Duodenal mucosa (tissue), 2 donors: Measurements from ENCODE around the gene UBE4A.

Experiments used
- H3K27ac ChIP-seq: one replicate; pipeline ENCODE4 v1.7.0; 2013; ENCODE audit warnings: low read depth, low read length
- H3K27me3 ChIP-seq, 2 donors: one replicate each; pipeline ENCODE4 v1.7.0; 2013; ENCODE audit warnings: low read length in 2 of 2, control low read depth in 1 of 2; ENCODE audit not compliant: insufficient read depth in 2 of 2, control insufficient read depth in 1 of 2
- H3K36me3 ChIP-seq, 2 donors: one replicate each; pipeline ENCODE4 v1.7.0; 2013; ENCODE audit warnings: low read length in 2 of 2, control low read depth in 1 of 2; ENCODE audit not compliant: insufficient read depth in 2 of 2, control insufficient read depth in 1 of 2
- H3K4me1 ChIP-seq, 2 donors: one replicate each; pipeline ENCODE4 v1.7.0; 2013; ENCODE audit warnings: low read length in 2 of 2, control low read depth in 1 of 2; ENCODE audit not compliant: insufficient read depth in 2 of 2, control insufficient read depth in 1 of 2
- H3K4me3 ChIP-seq, 2 donors: one replicate each; pipeline ENCODE4 v1.7.0; 2013; ENCODE audit warnings: low read length in 2 of 2, low read depth in 1 of 2
- H3K9ac ChIP-seq, 2 donors: one replicate each; pipeline ENCODE4 v1.7.0; 2013; ENCODE audit warnings: low read length in 2 of 2, low read depth in 1 of 2
- H3K9me3 ChIP-seq, 2 donors: one replicate each; pipeline ENCODE4 v1.7.0; 2013; ENCODE audit warnings: low read length in 2 of 2, control low read depth in 1 of 2; ENCODE audit not compliant: control insufficient read depth in 1 of 2

UBE4A gene

DNA sequence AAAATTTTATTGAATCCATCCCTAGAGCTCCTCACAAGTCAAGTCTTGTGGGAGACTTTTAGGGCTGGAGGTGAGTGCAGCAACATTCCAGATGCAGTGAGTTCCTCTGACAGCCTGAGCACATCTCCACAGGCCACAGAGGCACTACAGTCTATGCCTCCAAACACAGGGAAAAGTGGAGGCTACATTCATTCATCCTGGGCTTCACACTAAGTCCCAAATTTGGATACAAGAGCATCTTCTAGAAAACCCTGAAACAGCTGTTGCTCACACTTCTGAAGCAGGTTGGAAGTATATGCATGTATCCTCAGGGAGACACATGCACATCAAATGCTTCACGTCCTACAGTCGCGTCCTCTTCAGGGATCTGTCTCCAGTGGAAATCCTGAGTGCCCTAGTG, 18.1 kb upstream of the UBE4A start:
- Histone ChIP-seq H3K27me3 (no peaks in the 10 kb centered on the region), H3K36me3 (no peaks in the 10 kb centered on the region), H3K27ac (no peak overlapping the region), H3K4me1 (no peaks in the 10 kb centered on the region), H3K4me3 (peak overlapping the region; percentile 36 to 53), H3K9me3 (no peaks in the 10 kb centered on the region), H3K9ac (peak overlapping the region in 1 of 2 donors; percentile 16)

DNA sequence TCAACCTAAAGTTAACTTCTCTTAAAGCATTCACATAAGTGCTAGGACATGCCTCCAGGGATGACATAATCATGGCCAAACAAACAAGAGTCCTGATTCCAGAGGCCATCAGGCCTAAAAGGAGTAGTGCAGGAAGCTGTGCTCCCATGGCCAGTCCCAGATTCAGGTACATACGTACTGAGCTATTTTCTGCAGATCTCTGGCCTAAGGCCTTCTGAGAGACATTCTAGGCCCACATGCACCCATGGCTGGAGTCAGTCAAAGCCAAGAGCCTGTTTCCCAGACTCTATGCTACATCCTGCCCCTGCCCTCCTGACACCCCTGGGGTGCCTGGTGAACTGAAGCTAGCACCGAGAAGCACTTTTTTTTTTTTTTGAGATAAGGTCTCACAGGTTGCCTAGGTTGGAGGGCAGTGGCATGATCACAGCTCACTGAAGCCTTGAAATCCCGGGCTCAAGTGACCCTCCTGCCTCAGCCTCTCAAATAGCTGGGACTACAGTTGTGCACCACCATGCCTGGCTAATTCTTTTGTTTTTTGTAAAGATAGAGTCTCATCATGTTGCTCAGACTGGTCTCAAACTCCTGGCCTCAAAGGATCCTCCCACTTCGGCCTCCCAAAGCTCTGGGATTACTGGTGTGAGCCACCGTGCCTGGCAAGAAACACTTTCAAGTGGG, 17.4 kb upstream of the UBE4A start:
- peak overlapping the region; percentile 34 for H3K27ac ChIP-seq
- H3K9ac ChIP-seq, result peak overlapping the region; percentile 16 to 26
- H3K36me3 ChIP-seq, result no peaks in the 10 kb centered on the region
- no peaks in the 10 kb centered on the region for H3K27me3 ChIP-seq
- H3K9me3 ChIP-seq, result no peaks in the 10 kb centered on the region
- peak overlapping the region; percentile 53 to 58 for H3K4me3 ChIP-seq
- no peaks in the 10 kb centered on the region for H3K4me1 ChIP-seq

DNA sequence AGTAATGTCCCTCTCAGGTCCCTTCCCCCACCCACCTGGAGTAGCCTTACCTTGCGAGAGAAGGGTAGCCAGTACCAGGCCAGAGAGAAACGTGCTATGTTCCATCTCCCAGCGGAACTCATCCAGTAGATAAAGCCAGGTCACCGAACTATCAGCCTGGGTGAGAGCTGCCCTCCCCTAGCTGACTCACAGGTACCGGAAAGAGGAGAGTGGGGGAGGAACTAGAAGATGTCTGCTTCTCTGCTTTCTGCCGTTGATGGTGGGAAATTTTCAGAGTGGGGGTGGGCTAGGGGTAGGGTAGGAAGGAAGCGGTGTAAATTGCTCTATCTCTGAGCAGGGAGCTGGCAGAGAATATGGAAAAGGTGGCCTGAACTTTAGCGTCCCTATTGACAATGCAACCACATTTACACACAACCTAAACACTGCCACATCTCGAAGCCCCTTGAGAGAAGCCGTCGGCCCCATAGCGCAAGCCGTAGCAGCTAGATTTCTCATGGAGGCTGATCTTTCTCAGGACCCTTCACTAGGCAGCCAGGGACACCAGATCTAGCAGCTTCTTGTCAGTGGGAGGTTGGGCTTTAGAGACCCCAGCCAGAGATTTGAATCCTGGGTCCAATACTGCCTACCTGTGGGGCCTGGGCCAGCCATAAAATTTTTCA, 16.8 kb upstream of the UBE4A start, which contains the start of gene CD3D:
Gene CD3D, minus strand, starts transcription at position 203 of the 659 bp plus-strand sequence. Its CDS starts 98 bp downstream, at position 105.
- Histone ChIP-seq H3K27me3 (no peaks in the 10 kb centered on the region), H3K4me3 (peak within 1 kb of the TSS; percentile 53 to 58), H3K36me3 (no peaks in the 10 kb centered on the region), H3K9me3 (no peaks in the 10 kb centered on the region), H3K9ac (peak within 1 kb of the TSS; percentile 16 to 26), H3K4me1 (no peaks in the 10 kb centered on the region), H3K27ac (peak within 1 kb of the TSS; percentile 34)

DNA sequence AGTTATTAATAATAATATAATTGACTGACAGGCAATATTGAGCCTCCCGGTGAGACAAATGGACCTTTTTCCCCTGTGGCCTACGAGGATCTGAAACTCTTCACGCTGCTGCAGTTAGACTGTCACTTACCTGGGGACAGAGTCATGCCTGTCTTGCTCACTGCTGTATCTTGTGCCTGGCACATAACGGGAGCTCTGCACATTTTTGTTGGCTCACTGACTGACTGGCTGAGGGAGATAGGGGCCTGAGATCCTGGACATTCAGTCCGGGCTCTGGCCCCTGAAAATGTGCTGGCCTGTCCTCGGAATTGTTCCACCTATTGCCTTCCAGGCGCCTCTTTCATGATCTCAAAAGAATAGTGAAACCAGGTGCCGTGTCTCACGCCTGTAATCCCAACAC, 16.2 kb upstream of the UBE4A start:
- H3K27ac ChIP-seq, result no peak overlapping the region
- H3K36me3 ChIP-seq, result no peaks in the 10 kb centered on the region
- H3K4me3 ChIP-seq, result no peak overlapping the region
- no peak overlapping the region for H3K9ac ChIP-seq
- no peaks in the 10 kb centered on the region for H3K9me3 ChIP-seq
- H3K4me1 ChIP-seq, result no peaks in the 10 kb centered on the region
- H3K27me3 ChIP-seq, result no peaks in the 10 kb centered on the region

DNA sequence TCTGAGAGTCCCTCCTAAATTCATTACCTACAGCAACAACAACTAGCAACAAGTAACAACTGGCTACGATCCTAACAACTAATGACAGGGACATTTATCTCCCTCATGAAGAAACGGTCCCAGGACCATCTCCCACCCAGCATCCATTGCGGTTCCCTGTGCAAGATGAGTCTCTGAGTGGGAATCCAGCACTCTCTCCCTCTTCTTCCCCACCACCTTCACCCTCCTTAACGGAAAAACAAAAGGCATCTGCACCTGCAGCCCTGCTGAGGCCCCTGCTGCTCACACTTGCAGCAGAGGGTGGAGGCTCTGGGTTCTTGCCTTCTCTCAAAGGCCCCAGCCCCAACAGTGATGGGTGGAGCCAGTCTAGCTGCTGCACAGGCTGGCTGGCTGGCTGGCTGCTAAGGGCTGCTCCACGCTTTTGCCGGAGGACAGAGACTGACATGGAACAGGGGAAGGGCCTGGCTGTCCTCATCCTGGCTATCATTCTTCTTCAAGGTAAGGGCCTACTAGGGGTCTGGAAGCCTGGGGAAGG, 15.4 kb upstream of the UBE4A start, which contains the start of gene CD3G:
Gene CD3G, plus strand, starts transcription at position 364 of the 535 bp plus-strand sequence. Its CDS starts 80 bp downstream, at position 444.
- Histone ChIP-seq H3K9ac (peak within 1 kb of the TSS in 1 of 2 donors; percentile 34), H3K4me3 (peak within 1 kb of the TSS; percentile 18 to 26), H3K9me3 (no peaks in the 10 kb centered on the region), H3K27ac (no peak within 1 kb of the TSS), H3K4me1 (no peaks in the 10 kb centered on the region), H3K27me3 (peaks cover 0 to 3% of the 10 kb centered on the region in 2 donors), H3K36me3 (no peaks in the 10 kb centered on the region)

DNA sequence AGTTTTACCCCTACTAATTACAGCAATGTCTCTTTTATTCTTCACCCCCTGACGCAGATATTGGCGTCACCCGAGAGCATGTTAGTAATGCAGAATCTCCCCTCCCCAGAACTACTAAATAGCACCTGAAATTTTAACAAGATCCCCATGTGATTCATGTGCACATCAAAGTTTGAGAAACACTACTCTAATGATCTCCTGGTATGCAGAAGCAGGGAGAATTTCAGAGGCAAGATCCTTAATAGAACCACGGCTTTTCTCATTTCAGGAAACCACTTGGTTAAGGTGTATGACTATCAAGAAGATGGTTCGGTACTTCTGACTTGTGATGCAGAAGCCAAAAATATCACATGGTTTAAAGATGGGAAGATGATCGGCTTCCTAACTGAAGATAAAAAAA, 9.9 kb upstream of the UBE4A start:
- no peak overlapping the region for H3K4me3 ChIP-seq
- no peak overlapping the region for H3K9ac ChIP-seq
- no peaks in the 10 kb centered on the region for H3K9me3 ChIP-seq
- H3K27ac ChIP-seq, result no peak overlapping the region
- H3K36me3 ChIP-seq, result no peaks in the 10 kb centered on the region
- H3K4me1 ChIP-seq, result no peaks in the 10 kb centered on the region
- peaks cover 0 to 11% of the 10 kb centered on the region in 2 donors for H3K27me3 ChIP-seq

DNA sequence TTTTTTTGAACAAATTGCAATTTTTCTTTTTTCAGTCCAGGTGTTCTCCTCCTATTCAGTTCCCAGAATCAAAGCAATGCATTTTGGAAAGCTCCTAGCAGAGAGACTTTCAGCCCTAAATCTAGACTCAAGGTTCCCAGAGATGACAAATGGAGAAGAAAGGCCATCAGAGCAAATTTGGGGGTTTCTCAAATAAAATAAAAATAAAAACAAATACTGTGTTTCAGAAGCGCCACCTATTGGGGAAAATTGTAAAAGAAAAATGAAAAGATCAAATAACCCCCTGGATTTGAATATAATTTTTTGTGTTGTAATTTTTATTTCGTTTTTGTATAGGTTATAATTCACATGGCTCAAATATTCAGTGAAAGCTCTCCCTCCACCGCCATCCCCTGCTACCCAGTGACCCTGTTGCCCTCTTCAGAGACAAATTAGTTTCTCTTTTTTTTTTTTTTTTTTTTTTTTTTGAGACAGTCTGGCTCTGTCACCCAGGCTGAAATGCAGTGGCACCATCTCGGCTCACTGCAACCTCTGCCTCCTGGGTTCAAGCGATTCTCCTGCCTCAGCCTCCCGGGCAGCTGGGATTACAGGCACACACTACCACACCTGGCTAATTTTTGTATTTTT, 6.2 kb upstream of the UBE4A start:
- no peaks in the 10 kb centered on the region for H3K36me3 ChIP-seq
- H3K4me3 ChIP-seq, result no peak overlapping the region
- no peak overlapping the region for H3K27ac ChIP-seq
- no peaks in the 10 kb centered on the region for H3K9me3 ChIP-seq
- no peak overlapping the region for H3K9ac ChIP-seq
- H3K27me3 ChIP-seq, result peaks cover 0 to 11% of the 10 kb centered on the region in 2 donors
- H3K4me1 ChIP-seq, result no peaks in the 10 kb centered on the region

DNA sequence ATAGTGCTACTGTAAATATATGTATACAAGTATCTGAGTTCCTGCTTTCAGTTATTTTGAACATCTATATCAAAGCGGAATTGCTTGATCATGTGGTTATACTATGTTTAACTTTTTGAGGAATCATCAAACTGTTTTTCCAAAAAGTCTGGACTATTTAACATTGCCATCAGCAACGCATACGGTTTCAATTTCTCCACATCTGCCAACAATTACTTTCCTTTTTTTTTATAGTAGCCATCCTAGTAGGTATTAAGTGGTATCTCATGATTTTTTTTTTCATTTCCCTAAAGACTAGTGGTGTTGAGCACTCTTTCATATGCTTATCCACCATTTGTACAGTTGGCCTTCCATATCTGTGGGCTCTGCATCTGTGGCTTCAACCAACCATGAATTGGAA, 1.3 kb upstream of the UBE4A start:
- Histone ChIP-seq H3K36me3 (no peaks in the 10 kb centered on the region), H3K27me3 (no peaks in the 10 kb centered on the region), H3K4me3 (no peak overlapping the region), H3K4me1 (peaks cover 7 to 10% of the 10 kb centered on the region in 2 donors), H3K27ac (no peak overlapping the region), H3K9ac (no peak overlapping the region), H3K9me3 (no peaks in the 10 kb centered on the region)

DNA sequence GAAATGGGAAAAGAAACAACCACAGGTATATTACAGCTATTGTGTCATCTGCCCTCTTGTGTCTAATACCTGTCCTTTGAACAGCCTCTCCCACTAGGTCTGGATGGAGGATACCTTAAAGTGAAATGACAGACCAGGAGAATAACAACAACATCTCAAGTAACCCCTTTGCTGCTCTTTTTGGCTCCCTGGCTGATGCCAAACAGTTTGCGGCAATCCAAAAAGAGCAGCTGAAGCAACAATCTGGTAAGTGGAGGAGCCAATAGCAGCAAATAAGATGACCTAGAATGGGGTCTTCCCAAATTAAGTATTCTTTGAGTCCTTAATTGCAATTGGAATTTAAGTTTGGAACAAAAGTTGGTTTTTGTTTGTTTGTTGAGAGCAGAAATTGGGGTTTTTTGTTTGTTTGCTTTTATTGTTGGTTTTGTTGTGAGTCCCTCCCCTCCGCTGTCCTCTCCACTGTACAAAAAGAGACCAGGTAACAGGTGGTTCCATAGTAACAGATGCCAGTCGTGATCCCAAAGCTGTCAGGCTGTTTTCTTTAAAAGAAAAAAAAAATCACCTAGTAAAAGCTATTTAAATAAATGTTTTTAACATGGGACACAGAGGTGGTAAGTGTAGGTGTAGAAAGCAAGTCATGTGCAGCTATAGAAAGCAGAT, 5.7 kb downstream of the UBE4A start:
- Histone ChIP-seq H3K27me3 (no peaks in the 10 kb centered on the region), H3K36me3 (peaks cover 21 to 42% of the 10 kb centered on the region in 2 donors), H3K27ac (no peak overlapping the region), H3K9me3 (no peaks in the 10 kb centered on the region), H3K4me1 (peaks cover 5 to 6% of the 10 kb centered on the region in 2 donors), H3K9ac (no peak overlapping the region), H3K4me3 (no peak overlapping the region)
